HUES6 (cell line): Measurements from ENCODE around the gene GNAQ.

Source experiments
- H3K27ac ChIP-seq: 2 replicates; pipeline ENCODE4 v1.7.0; 2013; ENCODE audit warnings: low read depth, mild to moderate bottlenecking, low read length, inconsistent platforms
- H3K27me3 ChIP-seq: 2 replicates; pipeline ENCODE4 v1.6.1; 2013; ENCODE audit warnings: low read length; ENCODE audit not compliant: control insufficient read depth, insufficient read depth
- H3K36me3 ChIP-seq: 2 replicates; pipeline ENCODE4 v1.6.1; 2013; ENCODE audit warnings: low read length; ENCODE audit not compliant: control insufficient read depth, insufficient read depth
- H3K4me1 ChIP-seq: 2 replicates; pipeline ENCODE4 v1.6.1; 2013; ENCODE audit warnings: low read length; ENCODE audit not compliant: control insufficient read depth, insufficient read depth
- H3K4me3 ChIP-seq: 2 replicates; pipeline ENCODE4 v1.5.1; 2013; ENCODE audit warnings: low read depth, low read length
- H3K9ac ChIP-seq: one replicate; pipeline ENCODE4 v1.6.1; 2013; ENCODE audit warnings: mild to moderate bottlenecking, low read length
- H3K9me3 ChIP-seq: 2 replicates; pipeline ENCODE4 v1.6.1; 2013; ENCODE audit warnings: low read depth, low read length; ENCODE audit not compliant: control insufficient read depth, insufficient read depth

The GNAQ gene

GRCh38 chr9:78031893-78032729 lies 500 bp upstream of the GNAQ start:
- no peaks in the 10 kb centered on the region for H3K27me3 ChIP-seq
- H3K36me3 ChIP-seq: no peaks in the 10 kb centered on the region
- peaks cover 24% of the 10 kb centered on the region; the same call in 1 of the 2 replicates for H3K4me1 ChIP-seq
- H3K9me3 ChIP-seq: no peaks in the 10 kb centered on the region
- H3K9ac ChIP-seq: peak overlapping the region; percentile 88
- peak overlapping the region; percentile 94 for H3K4me3 ChIP-seq
- H3K27ac ChIP-seq: peak overlapping the region; percentile 57; the same call in 1 of the 2 replicates

- H3K27me3 ChIP-seq: no peaks in the 10 kb centered on the region
- peaks cover 36% of the 10 kb centered on the region for H3K4me1 ChIP-seq
- no peaks in the 10 kb centered on the region for H3K9me3 ChIP-seq
- H3K9ac ChIP-seq: peak overlapping the region; percentile 88
- H3K4me3 ChIP-seq: peak overlapping the region; percentile 94
- no peaks in the 10 kb centered on the region for H3K36me3 ChIP-seq
- H3K27ac ChIP-seq: no peak overlapping the region
Observed at GRCh38 chr9:78030553-78031443, 813 bp downstream of the GNAQ start.

- Histone ChIP-seq H3K4me1 (peaks cover 40% of the 10 kb centered on the region), H3K9ac (peak overlapping the region; percentile 88), H3K36me3 (no peaks in the 10 kb centered on the region), H3K27me3 (no peaks in the 10 kb centered on the region), H3K4me3 (peak overlapping the region; percentile 94), H3K9me3 (no peaks in the 10 kb centered on the region), H3K27ac (no peak overlapping the region)
Observed at GRCh38 chr9:78030296-78030552, 1.4 kb downstream of the GNAQ start.

- Histone ChIP-seq H3K36me3 (no peaks in the 10 kb centered on the region), H3K9ac (peak overlapping the region; percentile 88), H3K9me3 (no peaks in the 10 kb centered on the region), H3K27me3 (no peaks in the 10 kb centered on the region), H3K4me1 (peaks cover 36% of the 10 kb centered on the region), H3K27ac (no peak overlapping the region), H3K4me3 (peak overlapping the region; percentile 94)
Observed at GRCh38 chr9:78029551-78030295, 1.9 kb downstream of the GNAQ start.

GRCh38 chr9:78028926-78029325 lies 2.7 kb downstream of the GNAQ start:
- Histone ChIP-seq H3K4me3 (peak overlapping the region; percentile 94; the same call in 1 of the 2 replicates), H3K4me1 (peaks cover 42% of the 10 kb centered on the region), H3K27ac (no peak overlapping the region), H3K9me3 (no peaks in the 10 kb centered on the region), H3K9ac (no peak overlapping the region), H3K36me3 (no peaks in the 10 kb centered on the region), H3K27me3 (no peaks in the 10 kb centered on the region)

GRCh38 chr9:78026947-78027346 lies 4.7 kb downstream of the GNAQ start:
- Histone ChIP-seq H3K9ac (no peak overlapping the region), H3K36me3 (no peaks in the 10 kb centered on the region), H3K4me3 (no peak overlapping the region), H3K4me1 (peaks cover 55% of the 10 kb centered on the region), H3K9me3 (no peaks in the 10 kb centered on the region), H3K27ac (no peak overlapping the region), H3K27me3 (no peaks in the 10 kb centered on the region)

GRCh38 chr9:78026416-78026815 lies 5.2 kb downstream of the GNAQ start:
- Histone ChIP-seq H3K4me3 (no peak overlapping the region), H3K27ac (no peak overlapping the region), H3K4me1 (peaks cover 61% of the 10 kb centered on the region), H3K9me3 (no peaks in the 10 kb centered on the region), H3K9ac (no peak overlapping the region), H3K27me3 (no peaks in the 10 kb centered on the region), H3K36me3 (no peaks in the 10 kb centered on the region)

GRCh38 chr9:78025186-78025585 lies 6.4 kb downstream of the GNAQ start:
- no peak overlapping the region for H3K9ac ChIP-seq
- peaks cover 71% of the 10 kb centered on the region for H3K4me1 ChIP-seq
- no peak overlapping the region for H3K4me3 ChIP-seq
- H3K27ac ChIP-seq: no peak overlapping the region
- H3K36me3 ChIP-seq: no peaks in the 10 kb centered on the region
- H3K9me3 ChIP-seq: no peaks in the 10 kb centered on the region
- H3K27me3 ChIP-seq: no peaks in the 10 kb centered on the region

GRCh38 chr9:78023003-78023741 lies 8.4 kb downstream of the GNAQ start:
- peaks cover 68% of the 10 kb centered on the region for H3K4me1 ChIP-seq
- no peaks in the 10 kb centered on the region for H3K9me3 ChIP-seq
- H3K36me3 ChIP-seq: no peaks in the 10 kb centered on the region
- H3K4me3 ChIP-seq: peak overlapping the region; percentile 16; the same call in 1 of the 2 replicates
- 0 out of 2 replicates have a peak overlapping the region, but pooled peaks have one; percentile 11 for H3K27ac ChIP-seq
- no peak overlapping the region for H3K9ac ChIP-seq
- no peaks in the 10 kb centered on the region for H3K27me3 ChIP-seq

- Histone ChIP-seq H3K27ac (no peak overlapping the region), H3K4me1 (peaks cover 65% of the 10 kb centered on the region), H3K4me3 (no peak overlapping the region), H3K36me3 (no peaks in the 10 kb centered on the region), H3K9ac (no peak overlapping the region), H3K9me3 (no peaks in the 10 kb centered on the region), H3K27me3 (no peaks in the 10 kb centered on the region)
Observed at GRCh38 chr9:78021697-78022096, 9.9 kb downstream of the GNAQ start.
